GM19438 (cell line): ENCODE results near the gene TPCN2.
"Not testable (repeated sequence)": the region's sequence is repeated elsewhere in the genome, so short reads cannot be mapped to it uniquely, and the experiment has no call there.

Source experiments
- ATAC-seq: cut with Tn5 transposase; IDR thresholded peaks from one replicate; pipeline ENCODE4 v1.9.1; 2021; ENCODE audit warnings: low read depth; ENCODE audit not compliant: unreplicated experiment

The TPCN2 gene

DNA sequence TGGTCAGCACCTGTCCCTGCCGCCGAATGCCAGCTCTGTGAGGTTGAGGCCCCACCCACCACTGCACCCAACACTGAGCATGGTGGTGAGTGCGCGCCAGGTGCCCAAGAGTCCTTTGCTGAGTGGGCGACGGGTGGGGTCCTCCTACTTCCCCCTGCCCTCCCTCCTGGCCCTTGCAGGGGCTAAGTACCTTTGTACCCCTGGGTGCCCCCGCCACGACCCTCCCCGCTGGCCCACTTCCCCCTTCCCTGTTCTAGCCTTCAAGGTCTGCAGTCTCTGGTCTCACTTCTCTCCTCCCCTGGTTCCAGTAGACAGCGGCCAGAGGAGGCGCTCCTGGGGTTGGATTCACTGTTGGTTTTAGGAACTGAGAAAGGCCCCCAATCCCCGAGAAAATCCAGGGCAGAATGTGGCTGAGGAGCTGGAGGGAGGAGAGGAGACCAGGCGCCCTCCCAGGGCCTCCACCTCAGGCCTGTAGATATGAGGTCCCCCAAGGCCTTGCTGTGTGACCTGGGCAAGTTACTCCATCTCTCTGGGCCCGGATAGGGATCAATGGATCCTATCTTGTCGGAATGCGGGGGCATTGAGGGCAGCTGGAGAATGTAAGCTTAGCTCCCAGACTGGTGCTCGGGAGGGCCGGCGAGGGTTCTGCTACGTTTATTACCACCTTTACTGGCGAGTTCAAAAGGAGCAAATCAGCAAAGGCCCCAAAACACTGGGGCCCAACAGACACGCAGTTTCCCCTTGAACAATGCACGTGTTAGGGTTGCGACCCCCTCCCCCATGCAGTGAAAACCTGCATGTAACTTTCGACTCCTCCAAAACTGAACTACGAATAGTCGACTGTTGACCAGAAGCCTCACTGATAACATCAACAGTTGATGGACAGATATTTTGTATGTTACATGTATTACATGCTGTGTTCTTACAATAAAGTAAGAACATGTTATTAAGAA is 75.1 kb downstream of the TPCN2 start:
- no peak for ATAC-seq

DNA sequence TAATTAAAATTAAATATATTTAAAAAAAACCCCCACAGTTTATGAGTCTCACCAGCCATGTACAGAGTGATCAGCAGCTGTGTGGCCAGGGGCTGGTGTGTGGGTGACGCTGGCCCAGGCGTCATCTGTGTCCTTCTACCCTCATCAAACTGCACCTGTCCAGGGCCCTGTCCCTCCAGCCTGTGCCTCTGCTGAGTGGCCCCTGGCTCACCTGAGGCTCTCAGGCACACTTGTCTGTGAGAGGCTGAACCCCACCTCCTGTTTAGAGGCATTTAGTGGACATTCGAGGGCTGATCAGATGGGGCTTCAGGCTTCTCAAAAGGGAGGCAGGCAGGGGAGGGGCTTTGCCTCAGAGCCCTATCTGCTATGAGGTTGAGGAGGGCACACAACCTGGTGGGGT is 77.1 kb downstream of the TPCN2 start:
- ATAC-seq: no peak

DNA sequence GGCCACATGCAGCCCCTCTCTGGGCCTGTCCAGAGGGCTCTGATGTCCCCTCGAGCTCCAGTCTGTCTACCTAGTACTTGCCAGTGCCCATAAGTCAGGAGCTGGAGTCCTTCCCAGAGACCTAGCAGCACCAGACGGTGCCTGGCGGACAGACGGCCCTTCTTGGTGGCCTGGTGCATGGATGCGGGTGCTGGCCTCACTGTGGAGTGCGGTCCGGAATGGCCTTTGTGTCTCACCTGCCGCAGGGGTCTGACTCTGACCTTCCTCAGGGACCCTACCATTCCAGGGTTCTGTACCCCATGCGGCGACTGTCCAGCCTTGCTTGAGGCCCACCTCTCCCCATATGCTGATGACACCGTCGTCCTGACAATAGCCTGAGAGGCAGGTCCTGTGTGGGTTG is 77.6 kb downstream of the TPCN2 start:
- ATAC-seq: no peak

DNA sequence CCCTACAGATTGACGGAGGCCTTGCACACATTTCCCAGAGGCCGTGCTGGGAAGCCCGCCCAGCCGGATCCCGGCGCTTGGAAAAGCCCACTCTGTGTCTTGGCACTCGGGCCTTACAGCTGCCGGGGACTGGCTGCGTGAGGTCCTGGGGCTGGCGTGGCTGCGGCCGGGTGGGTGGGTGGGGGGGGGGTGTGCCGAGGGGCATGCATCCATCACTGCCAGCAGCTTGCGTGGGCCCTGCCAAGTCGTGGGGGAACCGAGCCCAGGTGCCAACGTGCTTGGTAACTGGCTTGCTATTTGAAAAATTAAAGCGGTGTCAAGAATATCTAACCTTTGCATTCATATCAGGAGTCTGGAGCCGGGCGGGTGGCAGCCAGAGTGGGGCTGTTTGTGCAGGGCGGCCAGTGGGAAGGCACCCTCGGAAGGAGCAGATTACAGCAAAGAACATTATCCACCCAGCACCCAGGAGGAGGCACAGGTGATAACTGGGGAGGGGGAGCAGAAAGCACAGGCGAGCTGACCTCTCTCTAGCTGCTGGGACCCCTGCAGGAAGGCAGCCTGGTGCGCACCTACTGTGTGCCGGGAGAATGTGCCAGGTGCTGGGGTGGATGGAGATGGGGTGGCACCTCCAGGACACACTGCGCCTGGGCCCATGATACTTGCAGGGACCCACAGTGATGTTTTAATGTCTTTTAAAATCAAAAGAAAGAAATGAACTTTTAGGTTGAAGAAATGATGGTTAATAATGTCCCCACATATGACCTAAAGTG is 78.5 kb downstream of the TPCN2 start:
- ATAC-seq: no peak

DNA sequence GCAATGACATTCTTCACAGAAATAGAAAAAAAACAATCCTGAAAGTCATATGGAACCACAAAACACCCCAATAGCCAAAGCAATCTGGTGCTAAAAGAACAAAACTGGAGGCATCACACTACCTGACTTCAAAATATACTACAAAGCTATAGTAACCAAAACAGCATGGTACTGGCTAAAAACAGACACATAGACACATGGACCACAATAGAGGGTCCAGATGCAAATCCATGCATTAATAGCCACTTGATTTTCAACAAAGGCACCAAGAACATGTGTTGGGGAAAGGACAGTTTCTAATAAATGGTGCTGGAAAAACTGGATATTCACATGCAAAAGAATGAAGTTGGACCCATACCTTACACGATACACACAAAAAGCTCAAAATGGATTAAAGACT is 79.2 kb downstream of the TPCN2 start:
- no peak for ATAC-seq

DNA sequence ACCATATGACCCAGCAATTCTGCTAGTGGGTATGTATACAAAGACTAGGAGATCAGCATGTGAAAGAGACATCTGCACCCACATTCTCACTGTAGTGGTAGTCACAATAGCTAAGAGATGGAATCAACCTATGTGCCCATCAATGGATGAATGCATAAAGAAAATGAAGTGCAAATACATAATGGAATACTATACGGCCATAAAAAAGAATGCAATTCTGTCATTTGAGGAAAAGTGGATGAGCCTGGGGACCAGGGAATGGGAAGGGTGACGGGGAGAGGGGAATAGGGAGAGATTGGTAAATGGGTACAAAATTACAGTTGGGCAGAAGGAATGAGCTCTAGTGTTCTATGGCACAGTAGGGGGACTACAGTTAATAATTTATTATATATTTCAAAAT is 80.3 kb downstream of the TPCN2 start:
- ATAC-seq: no peak

DNA sequence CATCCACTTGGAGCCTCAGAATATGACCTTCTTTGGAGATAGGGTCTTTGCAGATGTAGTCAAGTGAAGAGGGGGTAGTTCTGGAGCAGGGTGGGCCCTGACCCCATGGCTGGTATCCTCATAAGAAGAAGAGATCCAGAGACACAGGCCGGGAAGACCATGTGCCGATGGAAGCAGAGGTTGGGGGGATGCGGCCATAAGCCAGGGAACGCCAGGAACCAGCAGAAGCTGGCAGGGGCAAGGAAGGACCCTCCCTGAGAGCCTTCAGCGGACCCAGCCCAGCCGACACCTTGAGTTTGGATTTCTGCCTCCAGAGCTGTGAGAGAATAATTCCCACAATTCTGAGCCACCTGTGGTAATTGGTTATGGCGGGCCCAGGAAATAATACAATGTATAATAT is 80.9 kb downstream of the TPCN2 start:
- ATAC-seq: no peak

DNA sequence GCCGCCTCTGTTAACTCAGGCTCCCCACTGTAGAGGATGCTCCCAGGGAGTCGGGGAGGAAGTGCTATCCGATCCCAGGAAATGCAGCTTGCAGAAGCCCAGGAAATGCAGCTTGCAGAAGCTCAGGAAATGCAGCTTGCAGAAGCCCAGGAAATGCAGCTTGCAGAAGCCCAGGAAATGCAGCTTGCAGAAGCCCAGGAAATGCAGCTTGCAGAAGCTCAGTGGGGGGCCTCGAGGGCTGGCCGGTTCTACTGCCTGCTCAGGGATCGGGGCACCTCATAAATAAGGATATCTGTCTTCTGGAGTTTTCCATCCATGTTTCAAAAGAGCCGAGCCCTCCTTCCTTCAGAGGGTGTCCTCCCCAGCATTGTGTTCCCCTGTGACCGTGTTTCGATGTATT is 81.9 kb downstream of the TPCN2 start:
- no peak for ATAC-seq

DNA sequence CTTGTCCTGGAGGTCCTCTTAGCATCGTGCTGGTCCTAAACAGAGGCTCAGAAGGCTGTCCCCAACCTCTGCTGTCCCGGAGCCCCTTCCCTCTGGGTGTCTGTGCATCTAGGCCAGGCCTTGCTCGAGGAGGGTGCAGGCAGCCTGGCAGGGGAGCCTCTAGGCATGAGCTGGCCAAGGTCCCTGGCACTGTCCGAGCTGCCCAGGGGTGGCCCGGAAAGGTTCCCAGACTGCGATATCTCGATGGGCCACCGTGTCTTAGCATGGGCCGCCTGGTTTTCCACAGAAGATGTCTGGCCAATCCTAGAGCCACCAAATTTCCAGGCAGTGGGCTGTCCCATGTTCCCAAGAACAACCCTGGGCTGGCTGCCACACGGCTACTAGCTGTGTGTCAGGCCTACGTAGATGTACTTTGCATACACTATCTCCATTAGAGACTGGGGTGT is 82.4 kb downstream of the TPCN2 start:
- no peak for ATAC-seq

DNA sequence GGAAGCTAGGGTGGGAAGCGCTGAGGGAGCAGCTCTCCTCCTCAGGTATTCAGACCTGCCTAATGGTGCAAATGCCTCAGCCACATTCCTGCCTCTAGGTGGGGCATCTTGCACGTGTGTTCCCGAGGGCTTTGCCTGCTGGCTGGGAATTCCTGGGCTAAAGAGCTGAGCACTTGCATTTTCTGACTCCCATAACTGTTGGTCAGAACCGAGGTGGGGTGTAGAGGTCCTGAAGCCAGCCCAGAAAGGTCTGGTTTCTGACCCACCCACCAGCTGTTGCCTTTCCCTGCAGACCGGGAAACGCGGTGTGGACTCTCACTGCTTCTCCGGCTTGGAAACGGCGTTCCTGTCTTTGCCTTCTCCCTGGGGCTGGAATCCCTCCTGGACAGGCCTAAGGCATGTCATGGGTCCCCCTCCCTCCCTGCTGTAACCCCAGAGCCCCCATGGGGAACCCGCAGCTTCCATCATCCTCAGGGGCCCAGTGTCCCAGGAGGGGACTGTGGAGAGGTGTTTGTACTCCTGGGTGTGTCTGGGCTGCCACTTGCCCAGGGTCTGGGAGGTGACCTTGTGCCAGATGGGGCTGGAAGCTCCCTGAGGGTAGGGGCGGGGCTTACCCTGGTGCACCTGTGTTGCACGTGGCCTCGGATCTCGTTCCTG is 83.0 kb downstream of the TPCN2 start:
- no peak for ATAC-seq

DNA sequence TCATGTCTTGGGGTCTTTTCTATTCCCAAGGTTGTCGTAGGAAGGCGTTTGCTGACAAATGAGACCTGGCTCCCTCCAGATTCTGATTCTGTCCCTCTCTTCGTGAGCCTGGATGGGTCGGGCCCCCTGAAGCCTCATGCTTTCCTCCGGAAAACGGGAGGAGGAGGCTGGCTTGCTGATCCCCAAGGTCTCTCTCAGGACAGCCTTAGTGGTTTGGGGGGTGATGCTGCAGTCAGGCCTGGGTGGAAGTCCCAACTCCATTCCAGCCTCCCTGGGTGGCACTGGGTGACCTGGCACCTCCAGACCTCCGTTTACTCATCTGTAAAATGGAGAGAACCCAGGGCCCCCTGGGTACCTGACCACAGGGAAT is 83.6 kb downstream of the TPCN2 start:
- no peak for ATAC-seq

DNA sequence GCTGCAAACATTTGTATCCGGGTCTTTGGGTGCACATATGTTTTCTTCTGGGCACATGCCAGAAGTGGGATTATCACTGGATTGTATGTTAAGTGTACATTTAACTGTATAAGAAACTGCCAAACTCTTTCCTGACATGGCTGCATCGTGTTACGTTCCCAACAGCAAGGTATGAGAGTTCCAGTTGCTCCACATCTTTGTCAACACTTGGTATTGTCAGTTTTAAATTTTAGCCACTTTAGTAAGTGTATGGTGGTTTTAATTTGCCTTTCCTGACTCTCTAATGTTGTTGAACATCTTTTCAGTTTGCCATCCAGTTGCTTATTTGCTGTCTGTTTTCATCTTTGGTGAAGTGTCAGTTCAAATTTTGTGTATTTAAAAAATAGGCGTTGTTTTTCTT is 84.5 kb downstream of the TPCN2 start:
- ATAC-seq: no peak

DNA sequence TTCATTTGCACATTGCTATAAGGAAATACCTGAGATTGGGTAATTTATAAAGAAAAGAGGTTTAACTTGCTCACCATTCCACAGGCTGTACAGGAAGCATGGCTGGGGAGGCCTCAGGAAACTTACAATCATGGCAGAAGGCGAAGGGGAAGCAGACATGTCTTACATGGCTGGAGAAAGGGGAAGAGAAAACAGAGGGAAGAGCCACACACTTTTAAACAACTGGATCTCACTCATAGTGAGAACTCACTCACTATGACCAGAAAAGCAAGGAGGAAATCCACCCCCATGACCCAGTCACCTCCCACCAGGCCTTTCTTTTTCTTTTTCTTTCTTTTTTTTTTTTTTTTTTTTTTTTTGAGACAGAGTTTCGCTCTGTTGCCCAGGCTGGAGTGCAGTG is 85.5 kb downstream of the TPCN2 start:
- ATAC-seq: not testable (repeated sequence)

DNA sequence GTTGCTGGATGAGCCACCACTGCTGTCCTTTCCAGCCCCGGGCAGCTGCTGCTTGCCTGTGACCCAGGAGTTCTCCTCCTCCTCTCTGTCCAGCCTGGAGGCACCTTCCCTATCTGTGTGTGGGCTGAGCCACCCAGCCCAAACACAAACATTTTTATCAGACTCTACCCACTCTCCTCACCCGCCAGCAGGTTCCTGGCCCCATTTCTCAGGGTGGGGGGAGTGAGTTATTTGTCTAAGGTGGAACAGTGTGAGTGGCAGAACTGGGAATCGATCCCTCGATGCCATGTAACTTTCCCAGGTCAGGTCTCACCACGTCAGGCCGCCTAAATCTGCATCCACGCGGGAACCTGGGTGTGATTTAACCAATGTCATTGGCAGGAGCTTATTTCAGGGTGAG is 86.2 kb downstream of the TPCN2 start:
- ATAC-seq: no peak

DNA sequence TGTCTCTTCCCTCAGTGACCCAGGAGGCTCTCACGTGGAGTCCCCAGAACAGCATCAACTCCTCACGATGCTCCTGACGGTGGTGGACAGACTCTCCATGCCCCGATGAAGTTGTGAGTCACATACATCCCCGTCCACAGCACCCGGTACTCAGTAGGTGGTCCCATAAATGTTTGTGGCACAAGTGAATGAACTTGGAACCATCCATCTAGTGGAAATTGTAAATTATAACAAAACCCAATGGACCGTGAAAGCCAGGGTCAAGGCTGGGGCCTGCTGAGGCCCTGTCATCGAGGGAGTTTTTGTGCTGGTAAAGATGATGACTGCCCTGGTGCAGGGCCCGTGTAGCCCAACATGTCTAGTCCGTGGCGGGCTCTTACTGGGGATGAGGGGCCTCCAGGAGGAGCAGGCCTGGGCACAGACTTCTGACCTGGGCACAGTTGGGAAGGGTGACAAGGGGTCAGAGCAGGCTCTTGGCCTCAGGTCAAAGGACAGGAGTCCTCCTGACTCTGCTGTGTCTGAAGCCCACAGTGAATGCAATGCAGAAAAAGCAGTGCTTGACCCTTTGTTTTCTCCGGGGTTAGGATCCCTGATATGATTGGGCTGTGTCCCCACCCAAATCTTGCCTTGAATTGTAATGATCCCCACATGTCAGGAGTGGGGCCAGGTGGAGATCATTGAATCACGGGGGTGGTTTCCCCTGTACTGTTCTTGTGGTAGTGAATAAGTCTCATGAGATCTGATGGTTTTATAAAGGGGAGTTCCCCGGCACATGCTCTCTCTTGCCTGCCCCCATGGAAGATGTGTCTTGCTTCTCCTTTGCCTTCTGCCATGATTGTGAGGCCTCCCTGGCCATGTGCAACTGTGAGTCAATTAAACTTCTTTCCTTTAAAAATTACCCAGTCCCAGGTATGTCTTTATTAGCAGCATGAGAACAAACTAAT is 87.0 kb downstream of the TPCN2 start:
- no peak for ATAC-seq

DNA sequence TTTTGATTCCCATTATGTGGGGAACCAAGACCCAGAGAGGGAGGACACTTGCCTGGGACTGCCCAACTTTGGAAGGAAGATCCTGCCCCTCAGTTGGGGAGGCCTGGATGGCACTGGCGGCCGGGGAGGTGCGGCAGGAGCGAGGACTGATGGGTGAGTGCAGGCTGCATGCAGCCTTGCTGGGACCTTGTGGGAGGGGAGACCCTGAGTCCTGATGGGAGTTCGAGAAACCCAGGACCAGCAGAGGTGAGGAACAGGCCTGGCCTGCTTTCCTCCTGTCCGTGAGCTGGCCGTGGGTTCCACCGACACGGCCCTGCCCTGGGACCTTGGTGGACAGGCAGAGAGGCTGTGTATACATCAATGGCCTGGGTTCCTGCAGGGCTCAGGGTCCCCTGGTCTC is 87.7 kb downstream of the TPCN2 start:
- no peak for ATAC-seq

DNA sequence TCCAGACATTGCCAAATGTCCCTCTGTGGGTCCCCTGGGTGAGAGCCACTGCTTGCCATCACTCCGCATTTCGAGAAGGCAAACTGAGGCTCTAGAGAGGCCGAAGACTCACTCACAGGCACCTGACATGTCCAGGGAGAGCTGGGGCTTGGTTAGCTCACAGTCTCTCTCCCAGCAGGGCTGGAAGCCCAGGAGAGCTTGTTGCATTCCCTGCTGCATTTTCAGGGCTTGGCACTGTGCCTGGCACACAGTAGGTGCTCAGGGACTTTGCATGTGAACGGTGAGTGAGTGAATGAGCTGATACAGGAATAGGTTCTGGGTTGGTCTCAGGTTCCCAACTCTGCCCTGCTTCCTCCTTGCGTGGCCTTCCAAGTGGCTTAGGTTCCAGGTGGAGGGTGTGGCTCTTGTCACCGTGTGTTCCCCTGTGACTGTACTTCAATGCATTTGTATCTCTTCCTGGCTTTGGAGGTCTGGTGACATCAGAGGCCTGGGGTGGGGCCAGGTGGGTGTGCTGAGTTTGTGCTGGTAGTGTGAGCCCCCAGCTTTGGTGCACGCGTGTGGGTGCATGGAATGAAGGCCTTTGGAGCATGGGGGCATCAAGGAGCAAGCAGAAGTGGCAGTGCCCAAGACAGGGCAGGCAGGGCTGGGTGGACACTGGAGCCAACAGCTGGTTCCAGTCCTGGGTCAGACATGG is 88.6 kb downstream of the TPCN2 start:
- no peak for ATAC-seq

DNA sequence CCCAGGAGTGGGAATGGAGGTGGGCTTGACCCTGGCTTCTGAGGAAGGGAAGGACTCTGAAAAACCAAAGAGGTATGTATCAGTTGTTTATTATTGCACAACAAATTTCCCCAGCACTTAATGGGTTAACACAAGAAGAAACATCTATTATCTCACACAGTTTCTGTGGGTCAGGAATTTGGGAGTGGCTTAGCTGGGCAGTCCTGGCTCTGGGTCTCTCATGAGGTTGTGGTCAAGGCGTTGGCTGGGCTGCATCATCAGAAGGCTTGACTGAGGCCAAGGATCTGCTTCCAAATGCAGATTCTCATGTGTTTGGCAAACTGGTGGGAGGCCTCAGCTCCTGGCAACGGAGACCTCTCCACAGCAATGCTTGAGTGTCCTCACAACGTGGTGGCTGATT is 89.5 kb downstream of the TPCN2 start:
- no peak for ATAC-seq

DNA sequence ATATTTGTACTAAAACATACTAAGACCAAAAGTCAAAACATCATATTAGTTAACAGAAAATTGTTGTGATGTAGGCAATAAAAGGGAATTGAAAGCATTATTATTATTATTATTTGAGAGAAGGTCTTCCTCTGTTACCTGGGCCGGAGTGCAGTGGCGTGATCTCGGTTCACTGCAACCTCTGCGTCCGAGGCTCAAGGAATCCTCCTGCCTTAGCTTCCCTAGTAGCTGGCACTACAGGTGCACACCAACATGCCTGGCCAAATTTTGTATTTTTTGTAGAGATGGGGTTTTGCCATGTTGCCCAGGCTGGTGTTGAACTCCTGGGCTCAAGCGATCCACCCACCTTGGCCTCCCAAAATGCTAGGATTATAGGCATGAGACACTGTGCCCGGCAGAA is 91.4 kb downstream of the TPCN2 start:
- not testable (repeated sequence) for ATAC-seq

DNA sequence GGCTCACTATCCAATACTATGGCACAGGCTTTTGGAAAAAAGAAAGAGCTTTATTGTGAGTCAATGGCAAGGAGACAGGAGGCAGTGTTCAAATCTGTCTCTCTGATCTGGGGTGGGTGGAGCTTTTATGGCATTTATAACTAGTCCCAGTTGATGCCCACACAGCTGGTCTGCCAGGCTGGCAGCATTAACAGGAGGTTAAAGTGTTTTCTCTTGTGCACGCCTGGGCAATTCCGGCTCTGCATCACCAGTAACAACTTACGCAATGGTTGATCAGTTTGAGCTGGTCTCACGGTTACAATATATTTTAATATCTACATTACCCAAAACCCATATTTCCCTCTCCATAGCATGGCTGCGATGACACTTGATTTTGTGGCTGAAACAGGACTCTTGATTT is 91.9 kb downstream of the TPCN2 start:
- no peak for ATAC-seq
